MM.1S (cell line): ENCODE data around the gene AGPAT1.

Experiments
- EZH2 ChIP-seq: fragments of 300-600 bp; sonication (generic); optimal IDR thresholded peaks from 2 replicates; pipeline ENCODE3; 2017; ENCODE audit warnings: low read depth, mild to moderate bottlenecking, antibody characterized with exemption, low read length, mixed read lengths
- TF ChIP-seq, protein P1 (sequence below): fragments of 300-600 bp; sonication (generic); IDR thresholded peaks from 2 replicates; pipeline ENCODE4 v1.5.1; 2016; ENCODE audit warnings: antibody characterized with exemption, low read length, mixed read lengths

DNA sequence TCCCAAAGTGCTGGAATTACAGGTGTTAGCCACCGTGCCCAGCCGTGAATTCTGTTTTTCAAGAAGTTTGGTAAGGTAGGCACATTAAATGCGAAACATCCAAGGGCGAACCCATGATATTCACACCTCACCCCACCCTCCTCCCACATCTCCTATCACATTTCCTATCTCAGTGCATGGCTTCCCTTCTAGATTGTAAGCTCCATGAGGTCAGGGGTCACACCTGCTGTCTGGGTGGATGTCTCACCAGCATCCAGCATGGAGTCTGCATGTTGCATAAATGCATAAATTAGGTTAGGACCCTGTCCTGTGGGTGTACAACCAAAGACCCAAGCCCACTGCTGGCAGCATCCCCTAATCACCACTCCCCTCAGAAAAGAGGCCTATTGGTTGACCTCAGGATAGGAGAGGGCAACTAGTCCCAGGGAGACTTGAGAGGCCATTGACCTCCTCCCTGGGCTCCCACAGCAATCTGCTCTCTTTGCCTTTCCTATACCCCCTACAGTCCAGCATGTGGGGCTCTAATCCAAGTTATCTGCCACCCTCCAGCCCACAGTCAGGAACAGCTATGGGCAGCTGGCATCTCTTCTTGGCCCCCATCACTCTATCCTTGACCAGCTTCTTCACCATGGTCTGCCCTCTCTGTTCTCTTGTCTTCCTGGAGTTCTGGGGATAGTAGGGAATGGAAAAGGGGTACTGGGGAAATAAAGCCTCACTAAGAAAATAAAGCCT lies 28.3 kb downstream of the AGPAT1 start:
- TF ChIP-seq EZH2: no peak
- TF ChIP-seq, protein P1, sequence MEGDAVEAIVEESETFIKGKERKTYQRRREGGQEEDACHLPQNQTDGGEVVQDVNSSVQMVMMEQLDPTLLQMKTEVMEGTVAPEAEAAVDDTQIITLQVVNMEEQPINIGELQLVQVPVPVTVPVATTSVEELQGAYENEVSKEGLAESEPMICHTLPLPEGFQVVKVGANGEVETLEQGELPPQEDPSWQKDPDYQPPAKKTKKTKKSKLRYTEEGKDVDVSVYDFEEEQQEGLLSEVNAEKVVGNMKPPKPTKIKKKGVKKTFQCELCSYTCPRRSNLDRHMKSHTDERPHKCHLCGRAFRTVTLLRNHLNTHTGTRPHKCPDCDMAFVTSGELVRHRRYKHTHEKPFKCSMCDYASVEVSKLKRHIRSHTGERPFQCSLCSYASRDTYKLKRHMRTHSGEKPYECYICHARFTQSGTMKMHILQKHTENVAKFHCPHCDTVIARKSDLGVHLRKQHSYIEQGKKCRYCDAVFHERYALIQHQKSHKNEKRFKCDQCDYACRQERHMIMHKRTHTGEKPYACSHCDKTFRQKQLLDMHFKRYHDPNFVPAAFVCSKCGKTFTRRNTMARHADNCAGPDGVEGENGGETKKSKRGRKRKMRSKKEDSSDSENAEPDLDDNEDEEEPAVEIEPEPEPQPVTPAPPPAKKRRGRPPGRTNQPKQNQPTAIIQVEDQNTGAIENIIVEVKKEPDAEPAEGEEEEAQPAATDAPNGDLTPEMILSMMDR: no peak
